Caco-2 (cell line): ENCODE measurements around the gene PIAS1. TPM values are rescaled to one million over a fixed set of nuclear protein-coding genes. Genes with fewer than 3 reads are reported as not detected.
A peak's percentile ranks its signal among the peaks of the same experiment; 100 is the strongest.

ENCODE experiments used
- BruUV-seq: library from RNA; stranded (reverse); fragments of 400-500 nt; replicated peaks from 2 replicates; lab custom pipeline; 2021; lab: Mats Ljungman, UMichigan
- CTCF ChIA-PET: fragments of 300-600 bp; sonication (Branson Sonifier 250); formaldehyde crosslinking; loops from one replicate; lab custom pipeline; 2022; ENCODE audit warnings: antibody characterized with exemption; lab: Charles Lee
- POLR2A ChIA-PET: fragments of 300-600 bp; sonication (Branson Sonifier 250); formaldehyde crosslinking; loops from one replicate; lab custom pipeline; 2022; ENCODE audit warnings: antibody characterized with exemption; lab: Charles Lee
- DNase-seq, 2 experiments: peaks; one replicate each; pipeline versions ENCODE4 v3.0.0 to v3.0.0-alpha.2; 2020 to 2022
- H3K27me3 ChIP-seq: replicated peaks from 2 replicates; pipeline ENCODE4 v1.6.0; 2011; ENCODE audit warnings: low read length; ENCODE audit not compliant: control insufficient read depth, insufficient read depth
- H3K36me3 ChIP-seq: 2 replicates; pipeline ENCODE4 v1.5.1; 2011; ENCODE audit warnings: low read length; ENCODE audit not compliant: control insufficient read depth, insufficient read depth
- H3K4me1 ChIP-seq: fragments of 250-450 bp; sonication (Bioruptor Pico); 2 replicates; pipeline ENCODE4 v1.5.1; 2020; ENCODE audit warnings: mild to moderate bottlenecking
- H3K4me3 ChIP-seq: 2 replicates; pipeline ENCODE4 v1.5.1; 2011; ENCODE audit warnings: low read depth, mild to moderate bottlenecking, control low read depth, low read length
- H3K9me3 ChIP-seq: fragments of 250-450 bp; sonication (Bioruptor Pico); 2 replicates; pipeline ENCODE4 v1.5.1; 2020; ENCODE audit warnings: mild to moderate bottlenecking, moderate library complexity
- H3K27ac Mint-ChIP-seq: one replicate; pipeline ENCODE4 v1.8.0; 2022; ENCODE audit warnings: mixed read lengths; ENCODE audit not compliant: unreplicated experiment
- H3K27me3 Mint-ChIP-seq: one replicate; pipeline ENCODE4 v1.8.0; 2022; ENCODE audit warnings: mixed read lengths; ENCODE audit not compliant: insufficient read depth, unreplicated experiment
- H3K36me3 Mint-ChIP-seq: one replicate; pipeline ENCODE4 v1.8.0; 2022; ENCODE audit warnings: mild to moderate bottlenecking, mixed read lengths; ENCODE audit not compliant: insufficient read depth, unreplicated experiment
- H3K4me1 Mint-ChIP-seq: one replicate; pipeline ENCODE4 v1.8.0; 2022; ENCODE audit warnings: low read depth, mixed read lengths; ENCODE audit not compliant: unreplicated experiment
- H3K4me3 Mint-ChIP-seq: one replicate; pipeline ENCODE4 v1.8.0; 2022; ENCODE audit warnings: mild to moderate bottlenecking, moderate library complexity, mixed read lengths; ENCODE audit not compliant: unreplicated experiment
- H3K9me3 Mint-ChIP-seq: one replicate; pipeline ENCODE4 v1.8.0; 2022; ENCODE audit warnings: mixed read lengths; ENCODE audit not compliant: unreplicated experiment
- intact Hi-C: fragments of 100-400 bp; cut with micrococcal nuclease; formaldehyde crosslinking; loops from one replicate; pipeline ENCODE4 v1.10.0; 2022; ENCODE audit not compliant: unreplicated experiment
- total RNA-seq: library from RNA; stranded (reverse); gene quantifications from 2 replicates; pipeline ENCODE4 v1.2.3, GENCODE V29; 2022
- TF ChIP-seq, protein P1 (sequence below), 2 experiments: fragments of 200-600 bp in 1 of 2; IDR thresholded peaks; 1 replicate in 1 of 2; 2 replicates in 1 of 2; pipeline versions ENCODE4 v1.5.1 to v1.8.0; 2011 to 2022; ENCODE audit warnings: antibody characterized with exemption in 1 of 2, control low read depth in 1 of 2, inconsistent platforms in 1 of 2, low read depth in 1 of 2, low read length in 1 of 2, mild to moderate bottlenecking in 1 of 2, moderate library complexity in 1 of 2; ENCODE audit not compliant: insufficient read depth in 1 of 2, severe bottlenecking in 1 of 2, unreplicated experiment in 1 of 2

PIAS1 gene
- total RNA-seq, 1 experiment from 2014 or later, result 48.0 TPM

DNA sequence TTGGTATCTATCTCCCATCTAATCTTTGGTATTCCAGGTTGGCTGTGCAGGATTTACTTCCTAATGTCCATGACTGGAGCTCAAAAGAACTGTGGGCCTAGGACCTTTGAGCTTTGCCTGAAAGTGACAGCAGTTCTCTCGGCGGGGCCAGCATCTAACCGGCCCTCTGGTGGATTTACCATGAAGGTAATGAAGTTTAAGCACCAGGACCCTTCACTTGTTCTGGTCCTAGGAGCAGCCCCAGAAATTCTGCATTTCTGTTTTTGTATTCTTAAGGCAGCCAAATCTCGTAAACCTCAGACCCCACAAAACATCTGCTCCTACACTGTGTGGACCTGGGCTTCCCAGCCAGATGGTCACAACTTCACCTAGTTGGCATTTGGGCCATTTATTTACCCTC, 138.0 kb downstream of the PIAS1 start:
- POLR2A ChIA-PET, result no interaction called here
- no TSS peak for BruUV-seq
- no peaks in the 10 kb centered on the region for H3K27me3 ChIP-seq

DNA sequence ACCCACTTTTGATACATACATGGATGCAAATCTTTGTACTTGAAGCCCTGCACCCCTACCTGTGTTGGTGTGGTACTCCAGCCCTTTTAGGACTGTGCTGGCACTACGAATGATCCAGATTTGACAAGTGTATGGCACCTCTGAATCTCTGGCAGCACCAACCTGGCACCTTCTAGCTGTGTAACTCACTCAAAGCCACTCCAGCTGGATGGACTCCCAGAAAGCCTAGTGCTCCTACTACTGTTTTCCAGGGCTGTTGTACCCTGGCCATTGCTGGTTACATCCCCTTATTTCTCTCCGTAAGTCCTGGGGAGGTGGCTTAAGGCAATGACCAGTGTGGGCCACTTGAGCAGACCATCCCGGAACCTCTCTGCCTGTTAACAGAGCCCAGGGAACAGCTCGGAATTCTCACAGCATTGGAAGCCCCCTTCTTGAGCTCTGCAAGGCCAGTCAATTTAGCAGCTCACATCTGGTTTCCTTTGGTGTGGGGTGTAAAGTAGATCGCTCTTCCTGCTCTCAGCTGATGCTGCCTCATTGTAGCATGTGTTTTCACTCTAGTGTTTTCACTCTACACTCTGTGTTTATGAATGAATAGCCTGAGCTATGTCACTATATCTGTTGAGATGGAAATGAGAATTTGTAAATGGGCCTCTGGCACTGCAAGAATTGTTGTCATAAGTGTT, 138.8 kb downstream of the PIAS1 start:
- H3K27me3 Mint-ChIP-seq, result no peaks in the 10 kb centered on the region
- CTCF ChIA-PET, result no interaction called here
- POLR2A ChIA-PET, result no interaction called here
- Histone ChIP-seq H3K9me3 (no peaks in the 10 kb centered on the region), H3K4me3 (no peak overlapping the region), H3K27me3 (no peaks in the 10 kb centered on the region), H3K36me3 (peaks cover 3% of the 10 kb centered on the region), H3K4me1 (no peaks in the 10 kb centered on the region)
- TF ChIP-seq, protein P1, sequence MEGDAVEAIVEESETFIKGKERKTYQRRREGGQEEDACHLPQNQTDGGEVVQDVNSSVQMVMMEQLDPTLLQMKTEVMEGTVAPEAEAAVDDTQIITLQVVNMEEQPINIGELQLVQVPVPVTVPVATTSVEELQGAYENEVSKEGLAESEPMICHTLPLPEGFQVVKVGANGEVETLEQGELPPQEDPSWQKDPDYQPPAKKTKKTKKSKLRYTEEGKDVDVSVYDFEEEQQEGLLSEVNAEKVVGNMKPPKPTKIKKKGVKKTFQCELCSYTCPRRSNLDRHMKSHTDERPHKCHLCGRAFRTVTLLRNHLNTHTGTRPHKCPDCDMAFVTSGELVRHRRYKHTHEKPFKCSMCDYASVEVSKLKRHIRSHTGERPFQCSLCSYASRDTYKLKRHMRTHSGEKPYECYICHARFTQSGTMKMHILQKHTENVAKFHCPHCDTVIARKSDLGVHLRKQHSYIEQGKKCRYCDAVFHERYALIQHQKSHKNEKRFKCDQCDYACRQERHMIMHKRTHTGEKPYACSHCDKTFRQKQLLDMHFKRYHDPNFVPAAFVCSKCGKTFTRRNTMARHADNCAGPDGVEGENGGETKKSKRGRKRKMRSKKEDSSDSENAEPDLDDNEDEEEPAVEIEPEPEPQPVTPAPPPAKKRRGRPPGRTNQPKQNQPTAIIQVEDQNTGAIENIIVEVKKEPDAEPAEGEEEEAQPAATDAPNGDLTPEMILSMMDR (IDR thresholded peaks at IDR 0.05; ENCODE audit: insufficient read depth in 1 of 2, low read depth in 1 of 2, low read length in 1 of 2, severe bottlenecking in 1 of 2, unreplicated experiment in 1 of 2), result no peak
- DNase-seq, result no peak
- H3K4me1 Mint-ChIP-seq, result no peaks in the 10 kb centered on the region
- no TSS peak for BruUV-seq
- no peak overlapping the region for H3K4me3 Mint-ChIP-seq
- no peak overlapping the region for H3K27ac Mint-ChIP-seq
- H3K9me3 Mint-ChIP-seq, result no peaks in the 10 kb centered on the region
- intact Hi-C loops, result no loop called here
- H3K36me3 Mint-ChIP-seq, result peaks cover 92% of the 10 kb centered on the region

More for the DNA sequence above, 138.0 kb downstream of the PIAS1 start:
- Mint-ChIP-seq H3K4me3 (no peak overlapping the region), H3K27ac (no peak overlapping the region), H3K4me1 (no peaks in the 10 kb centered on the region), H3K9me3 (no peaks in the 10 kb centered on the region), H3K27me3 (no peaks in the 10 kb centered on the region), H3K36me3 (peaks cover 90% of the 10 kb centered on the region)
- H3K36me3 ChIP-seq, result peaks cover 3% of the 10 kb centered on the region
- intact Hi-C loops, result no loop called here
- no peaks in the 10 kb centered on the region for H3K9me3 ChIP-seq
- no peak for DNase-seq
- no peaks in the 10 kb centered on the region for H3K4me1 ChIP-seq
- no peak overlapping the region for H3K4me3 ChIP-seq
- TF ChIP-seq, protein P1 (IDR thresholded peaks at IDR 0.05; ENCODE audit: insufficient read depth in 1 of 2, low read depth in 1 of 2, low read length in 1 of 2, severe bottlenecking in 1 of 2, unreplicated experiment in 1 of 2), result no peak
- CTCF ChIA-PET, result no interaction called here

DNA sequence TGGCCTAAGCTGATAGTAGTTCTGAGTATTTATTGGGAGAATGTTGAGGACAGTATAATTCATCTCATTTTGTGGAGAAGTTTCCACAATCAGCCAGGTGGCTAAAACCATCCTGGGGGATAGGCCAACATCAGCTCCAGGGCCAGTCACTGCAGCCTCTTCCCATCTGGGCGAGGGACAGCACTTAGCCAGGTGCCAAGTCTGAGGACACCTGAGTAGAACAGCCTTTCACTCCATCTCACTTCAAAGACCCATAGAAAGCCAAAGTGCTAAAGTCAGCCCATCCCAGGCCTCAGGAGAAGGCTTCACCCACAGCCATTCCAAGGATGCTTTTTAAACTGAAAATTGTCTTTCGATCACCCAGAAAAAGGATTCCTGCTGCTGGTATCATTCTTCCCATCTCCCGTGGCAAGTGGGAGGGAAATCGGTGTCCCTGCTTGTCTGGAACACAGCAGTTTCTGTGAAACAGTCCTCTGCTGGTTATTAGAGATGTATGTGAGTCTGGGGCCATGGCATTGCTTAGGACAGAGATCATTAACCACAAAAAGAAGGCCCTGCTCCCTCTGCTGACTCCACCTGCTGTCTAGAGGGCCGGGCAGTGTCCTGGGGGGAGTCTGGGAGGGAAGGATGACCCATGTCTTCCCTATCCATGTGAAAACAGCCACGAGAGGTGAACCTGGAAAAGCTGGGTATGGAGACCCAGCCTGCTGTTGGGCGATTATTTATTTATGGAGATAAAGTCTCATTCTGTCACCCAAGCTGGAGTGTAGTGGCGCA, 141.4 kb downstream of the PIAS1 start:
- Histone ChIP-seq H3K36me3 (peaks cover 3% of the 10 kb centered on the region), H3K9me3 (no peaks in the 10 kb centered on the region), H3K4me3 (no peak overlapping the region), H3K4me1 (no peaks in the 10 kb centered on the region), H3K27me3 (no peaks in the 10 kb centered on the region)
- Mint-ChIP-seq H3K9me3 (no peaks in the 10 kb centered on the region), H3K27me3 (no peaks in the 10 kb centered on the region), H3K36me3 (peaks cover 86% of the 10 kb centered on the region), H3K27ac (peak overlapping the region; percentile 63), H3K4me3 (no peak overlapping the region), H3K4me1 (peaks cover 8% of the 10 kb centered on the region)
- ChIA-PET CTCF (interaction anchor here (0.6 to 1.2 kb wide), 9 partner anchors 10 to 1871 kb away, joined by 3 to 9 read pairs (median 4); partner anchors contain the start of gene CALML4), POLR2A (no interaction called here)
- no TSS peak for BruUV-seq
- TF ChIP-seq, protein P1 (IDR thresholded peaks at IDR 0.05; ENCODE audit: insufficient read depth in 1 of 2, low read depth in 1 of 2, low read length in 1 of 2, severe bottlenecking in 1 of 2, unreplicated experiment in 1 of 2), result no peak
- DNase-seq, result no peak
- intact Hi-C loops, result loop anchor here (2.0 kb wide), 1 partner anchor 15 kb away; no protein-coding TSS in a partner anchor
